HUES6 (cell line): ENCODE results near the gene PSMB2.
"Not testable (repeated sequence)": the region's sequence is repeated elsewhere in the genome, so short reads cannot be mapped to it uniquely, and the experiment has no call there.

ENCODE experiments used
- H3K27ac ChIP-seq: 2 replicates; pipeline ENCODE4 v1.7.0; 2013; ENCODE audit warnings: low read depth, mild to moderate bottlenecking, low read length, inconsistent platforms
- H3K27me3 ChIP-seq: 2 replicates; pipeline ENCODE4 v1.6.1; 2013; ENCODE audit warnings: low read length; ENCODE audit not compliant: control insufficient read depth, insufficient read depth
- H3K36me3 ChIP-seq: 2 replicates; pipeline ENCODE4 v1.6.1; 2013; ENCODE audit warnings: low read length; ENCODE audit not compliant: control insufficient read depth, insufficient read depth
- H3K4me1 ChIP-seq: 2 replicates; pipeline ENCODE4 v1.6.1; 2013; ENCODE audit warnings: low read length; ENCODE audit not compliant: control insufficient read depth, insufficient read depth
- H3K4me3 ChIP-seq: 2 replicates; pipeline ENCODE4 v1.5.1; 2013; ENCODE audit warnings: low read depth, low read length
- H3K9ac ChIP-seq: one replicate; pipeline ENCODE4 v1.6.1; 2013; ENCODE audit warnings: mild to moderate bottlenecking, low read length
- H3K9me3 ChIP-seq: 2 replicates; pipeline ENCODE4 v1.6.1; 2013; ENCODE audit warnings: low read depth, low read length; ENCODE audit not compliant: control insufficient read depth, insufficient read depth

The PSMB2 gene

DNA sequence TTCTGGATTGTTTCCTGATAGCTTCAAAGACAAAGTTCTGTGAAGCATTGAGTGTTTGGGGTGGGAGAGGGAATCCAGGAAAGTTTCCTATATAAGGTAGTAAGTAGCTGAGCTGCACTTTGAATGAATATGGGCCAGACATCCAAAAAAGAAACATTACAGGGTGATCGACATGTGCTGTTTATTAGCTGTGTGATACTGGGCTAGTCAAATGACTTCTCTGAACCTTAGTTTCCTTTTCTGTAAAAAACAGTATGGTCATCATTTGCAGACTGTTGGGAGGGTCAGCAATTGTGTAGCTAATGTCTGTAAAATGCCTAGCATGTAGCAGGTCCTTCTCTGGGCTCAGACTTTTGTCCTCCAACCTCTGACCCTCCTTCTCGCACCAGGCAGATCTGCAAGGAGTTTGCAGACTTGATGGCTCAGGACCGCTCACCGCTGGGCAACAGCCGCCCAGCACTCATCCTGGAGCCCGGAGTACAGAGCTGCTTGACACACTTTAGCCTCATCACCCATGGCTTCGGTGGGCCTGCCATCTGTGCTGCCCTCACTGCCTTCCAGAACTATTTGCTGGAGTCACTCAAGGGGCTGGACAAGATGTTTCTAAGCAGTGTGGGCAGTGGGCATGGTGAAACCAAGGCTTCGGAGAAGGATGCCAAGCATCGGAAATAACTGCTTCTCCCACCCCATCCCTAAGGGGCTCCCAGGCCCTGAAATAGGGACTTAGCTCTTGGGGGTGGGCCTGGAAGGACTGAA is 47.1 kb downstream of the PSMB2 start:
- peaks cover 11% of the 10 kb centered on the region for H3K36me3 ChIP-seq
- no peak overlapping the region for H3K27ac ChIP-seq
- no peak overlapping the region for H3K4me3 ChIP-seq
- H3K9me3 ChIP-seq: no peaks in the 10 kb centered on the region
- no peaks in the 10 kb centered on the region; the same call in 1 of the 2 replicates for H3K4me1 ChIP-seq
- H3K9ac ChIP-seq: no peak overlapping the region
- H3K27me3 ChIP-seq: no peaks in the 10 kb centered on the region

DNA sequence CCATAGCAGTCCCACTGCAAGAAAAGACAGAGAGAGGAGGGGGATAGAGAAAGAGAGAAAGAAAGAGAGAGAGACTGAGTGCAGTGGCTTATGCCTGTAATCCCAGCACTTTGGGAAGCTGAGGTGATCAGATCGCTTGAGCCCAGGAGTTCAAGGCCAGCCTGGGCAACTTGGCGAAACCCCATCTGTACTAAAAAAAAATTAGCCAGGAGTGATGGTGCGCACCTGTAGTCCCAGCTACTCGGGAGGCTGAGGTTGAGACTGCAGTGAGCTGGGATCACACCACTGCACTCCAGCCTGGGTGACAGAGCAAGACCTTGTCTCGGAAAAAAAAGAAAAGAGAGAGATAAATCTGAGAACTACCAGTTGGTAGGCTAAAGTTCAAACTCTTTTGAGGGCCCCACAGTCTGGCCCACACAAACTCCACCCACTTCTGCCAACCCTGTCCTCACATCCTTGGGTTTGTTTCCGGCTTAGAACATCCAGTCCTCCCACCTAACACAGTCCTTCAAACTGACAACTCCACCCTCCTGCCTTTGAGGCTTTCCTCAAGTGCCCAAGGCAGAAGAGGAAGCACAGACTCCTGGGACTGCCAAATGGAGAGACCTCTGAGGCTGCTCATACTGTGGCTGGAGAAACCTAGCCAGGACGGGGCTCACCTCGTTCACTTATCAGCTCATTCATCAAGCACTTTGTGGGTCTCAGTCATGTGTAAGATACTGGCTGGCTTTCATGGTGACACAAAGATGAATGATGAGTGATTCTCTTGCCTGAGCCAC is 48.1 kb downstream of the PSMB2 start:
- Histone ChIP-seq H3K27ac (no peak overlapping the region), H3K4me1 (peaks cover 1% of the 10 kb centered on the region; the same call in 1 of the 2 replicates), H3K9ac (no peak overlapping the region), H3K36me3 (peaks cover 11% of the 10 kb centered on the region), H3K27me3 (no peaks in the 10 kb centered on the region), H3K9me3 (no peaks in the 10 kb centered on the region), H3K4me3 (no peak overlapping the region)

DNA sequence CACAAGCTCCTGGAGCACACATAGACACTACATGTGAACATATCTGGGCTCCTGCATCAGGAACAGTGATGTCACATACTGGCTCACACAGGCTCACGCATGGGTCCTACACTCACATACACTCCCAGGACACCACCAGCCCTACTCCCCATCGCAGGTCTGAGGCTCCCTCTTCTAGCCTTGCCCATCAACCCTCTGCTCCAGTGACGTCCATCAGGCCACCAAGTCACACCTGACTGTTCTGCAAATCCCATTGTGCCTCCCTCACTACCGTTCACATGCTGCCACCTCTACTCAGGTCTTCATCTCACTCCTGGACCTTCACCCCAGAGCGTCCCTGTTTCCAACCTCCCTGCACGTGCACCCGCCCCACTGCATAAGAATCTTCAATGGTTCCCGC is 50.1 kb downstream of the PSMB2 start:
- Histone ChIP-seq H3K27ac (no peak overlapping the region), H3K36me3 (peaks cover 11% of the 10 kb centered on the region), H3K4me1 (peaks cover 6% of the 10 kb centered on the region; the same call in 1 of the 2 replicates), H3K27me3 (no peaks in the 10 kb centered on the region), H3K4me3 (no peak overlapping the region), H3K9ac (no peak overlapping the region), H3K9me3 (no peaks in the 10 kb centered on the region)

DNA sequence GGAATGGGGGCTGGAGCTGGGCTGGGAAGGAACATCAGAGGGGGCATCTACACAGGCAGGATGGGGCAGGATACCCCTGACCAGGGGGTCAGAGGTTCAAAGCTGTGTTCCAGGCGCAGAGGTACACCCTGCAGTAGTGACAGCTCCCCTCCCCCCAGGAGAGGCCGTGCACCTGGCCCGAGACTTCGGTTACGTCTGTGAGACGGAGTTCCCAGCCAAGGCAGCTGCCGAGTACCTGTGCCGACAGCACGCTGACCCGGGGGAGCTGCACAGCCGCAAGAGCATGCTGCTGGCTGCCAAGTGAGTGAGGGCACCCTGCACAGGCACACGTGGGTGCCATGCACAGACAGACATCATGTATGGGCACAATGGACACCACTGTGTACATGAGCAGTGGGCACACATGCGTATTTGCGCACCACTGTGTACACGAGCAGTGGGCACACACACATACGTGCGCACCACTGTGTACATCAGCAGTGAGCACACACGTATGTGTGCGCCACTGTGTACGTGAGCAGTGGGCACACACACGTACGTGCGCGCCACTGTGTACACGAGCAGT is 50.8 kb downstream of the PSMB2 start:
- H3K4me1 ChIP-seq: peaks cover 6% of the 10 kb centered on the region; the same call in 1 of the 2 replicates
- H3K9me3 ChIP-seq: no peaks in the 10 kb centered on the region
- H3K27me3 ChIP-seq: no peaks in the 10 kb centered on the region
- H3K4me3 ChIP-seq: no peak overlapping the region
- H3K36me3 ChIP-seq: peaks cover 8% of the 10 kb centered on the region
- no peak overlapping the region for H3K27ac ChIP-seq
- no peak overlapping the region for H3K9ac ChIP-seq

DNA sequence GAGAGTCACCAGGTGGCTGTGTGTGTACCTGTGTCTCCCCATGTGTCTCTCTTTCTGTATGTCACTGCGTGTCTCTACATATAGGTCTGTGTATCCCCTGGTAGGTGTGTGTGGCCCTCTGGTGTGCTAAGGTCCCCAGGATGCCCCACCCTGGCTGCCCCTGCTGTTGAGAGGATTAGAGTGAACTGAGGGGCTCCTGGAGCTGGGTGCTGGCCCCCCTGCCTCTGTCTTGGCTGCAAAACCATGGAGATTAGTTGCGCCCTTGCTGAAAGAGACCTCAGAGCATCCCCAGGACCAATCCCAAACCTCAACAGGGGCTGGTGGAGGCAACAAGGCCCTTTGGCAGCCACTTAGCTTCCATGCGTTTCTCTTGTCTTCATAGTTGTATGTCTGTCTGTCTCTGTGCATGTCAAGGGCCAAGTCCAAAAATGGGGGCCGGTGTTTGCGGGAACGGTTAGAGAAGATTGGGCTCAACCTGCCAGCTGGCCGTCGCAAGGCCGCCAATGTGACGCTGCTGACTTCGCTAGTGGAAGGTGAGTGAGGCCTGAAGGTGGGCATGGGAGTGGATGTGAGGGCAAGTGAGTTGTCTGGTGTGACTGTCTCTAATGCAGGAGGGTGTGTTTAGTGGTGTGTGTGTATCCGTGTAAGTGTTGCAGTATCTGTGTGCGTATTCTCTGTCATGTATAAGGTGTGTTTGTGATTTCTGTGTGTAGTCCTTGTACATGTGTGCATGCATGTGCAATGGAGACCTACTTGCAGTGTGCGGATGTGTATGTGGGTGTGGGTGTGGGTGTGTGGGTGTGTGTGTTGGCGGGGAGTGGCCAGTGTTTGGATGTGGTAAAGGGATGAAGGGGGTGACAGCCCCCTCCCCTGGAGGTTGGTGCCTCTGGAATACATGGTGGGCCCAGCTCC is 51.6 kb downstream of the PSMB2 start:
- H3K27ac ChIP-seq: no peak overlapping the region
- peaks cover 6% of the 10 kb centered on the region; the same call in 1 of the 2 replicates for H3K4me1 ChIP-seq
- peaks cover 6% of the 10 kb centered on the region; the same call in 1 of the 2 replicates for H3K36me3 ChIP-seq
- H3K9me3 ChIP-seq: no peaks in the 10 kb centered on the region
- no peak overlapping the region for H3K4me3 ChIP-seq
- no peak overlapping the region for H3K9ac ChIP-seq
- H3K27me3 ChIP-seq: no peaks in the 10 kb centered on the region

DNA sequence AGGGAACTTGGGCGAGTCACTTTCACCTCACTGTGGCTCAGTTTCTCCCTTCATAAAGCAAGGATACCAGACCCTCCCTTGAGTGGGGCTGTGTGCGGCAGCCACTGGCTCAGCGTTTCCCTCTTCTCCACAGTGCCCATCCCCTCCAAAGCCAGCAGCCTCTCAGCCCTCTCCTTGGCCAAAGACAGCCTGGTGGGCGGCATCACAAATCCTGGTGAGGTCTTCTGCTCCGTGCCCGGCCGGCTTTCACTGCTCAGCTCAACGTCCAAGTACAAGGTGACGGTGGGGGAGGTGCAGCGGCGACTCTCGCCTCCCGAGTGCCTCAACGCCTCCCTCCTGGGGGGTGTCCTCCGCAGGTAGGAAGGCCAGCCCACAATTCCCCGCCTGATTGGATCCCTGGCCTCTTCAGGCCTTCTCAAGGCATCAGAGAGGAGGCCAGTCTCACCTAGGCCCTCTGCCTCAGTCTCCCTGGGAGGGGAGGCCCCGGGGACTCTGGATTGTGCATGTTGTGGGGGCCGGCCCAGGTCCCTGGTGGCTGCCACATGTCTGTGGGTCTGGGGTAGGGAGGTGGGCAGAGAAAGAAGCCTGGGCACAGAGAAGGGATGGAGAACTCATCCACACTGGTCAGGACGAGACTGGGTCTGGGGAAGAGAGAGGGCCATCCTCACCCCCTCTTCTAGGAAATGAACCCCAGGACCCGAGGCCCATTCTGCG is 53.0 kb downstream of the PSMB2 start:
- no peak overlapping the region for H3K27ac ChIP-seq
- peaks cover 6% of the 10 kb centered on the region; the same call in 1 of the 2 replicates for H3K4me1 ChIP-seq
- H3K9ac ChIP-seq: no peak overlapping the region
- no peaks in the 10 kb centered on the region for H3K9me3 ChIP-seq
- H3K27me3 ChIP-seq: no peaks in the 10 kb centered on the region
- H3K4me3 ChIP-seq: no peak overlapping the region
- H3K36me3 ChIP-seq: peaks cover 6% of the 10 kb centered on the region; the same call in 1 of the 2 replicates

DNA sequence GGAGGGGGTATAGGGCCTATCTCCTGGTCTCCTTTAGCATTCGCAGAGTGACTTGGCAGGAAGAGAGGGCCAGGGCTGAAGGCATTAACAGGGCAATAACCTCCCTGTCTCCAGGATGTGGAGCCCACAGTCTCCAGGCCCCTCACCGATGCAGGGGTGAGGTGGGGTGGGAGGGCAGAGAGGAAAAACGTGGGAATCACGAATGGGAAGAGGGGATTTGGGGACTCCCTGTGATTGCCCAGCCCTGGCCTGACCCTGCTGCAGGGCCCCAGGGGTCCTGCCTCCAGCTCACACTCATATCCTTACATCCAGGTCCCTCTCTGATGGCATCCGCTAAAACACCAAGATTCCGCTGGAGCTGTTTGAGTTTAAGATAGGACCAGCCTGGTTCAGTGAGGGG is 53.6 kb downstream of the PSMB2 start:
- Histone ChIP-seq H3K36me3 (peaks cover 6% of the 10 kb centered on the region; the same call in 1 of the 2 replicates), H3K9me3 (no peaks in the 10 kb centered on the region), H3K4me3 (no peak overlapping the region), H3K27ac (no peak overlapping the region), H3K9ac (no peak overlapping the region), H3K4me1 (peaks cover 6% of the 10 kb centered on the region; the same call in 1 of the 2 replicates), H3K27me3 (no peaks in the 10 kb centered on the region)

DNA sequence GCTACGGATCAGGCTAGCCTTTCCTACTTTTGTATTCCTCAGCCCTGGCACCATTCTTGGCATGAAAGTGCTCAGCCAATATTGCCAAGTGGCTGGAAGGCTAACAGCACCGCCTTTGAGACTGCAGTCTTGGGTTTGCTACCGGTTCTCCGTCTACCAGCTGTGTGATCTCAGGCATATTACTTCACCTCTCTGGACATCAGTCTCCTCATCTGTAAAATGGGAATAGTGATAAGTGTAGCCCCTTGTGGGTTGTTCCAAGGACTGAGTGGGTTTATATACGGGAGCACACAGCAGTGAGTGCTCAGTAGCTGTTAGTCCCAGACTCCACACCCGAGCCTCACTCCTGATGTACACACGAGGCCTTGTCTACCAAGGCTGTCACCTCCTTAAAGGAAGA is 54.5 kb downstream of the PSMB2 start:
- Histone ChIP-seq H3K9ac (no peak overlapping the region), H3K9me3 (no peaks in the 10 kb centered on the region), H3K4me1 (peaks cover 6% of the 10 kb centered on the region; the same call in 1 of the 2 replicates), H3K27ac (no peak overlapping the region), H3K27me3 (no peaks in the 10 kb centered on the region), H3K4me3 (no peak overlapping the region), H3K36me3 (peaks cover 6% of the 10 kb centered on the region; the same call in 1 of the 2 replicates)

DNA sequence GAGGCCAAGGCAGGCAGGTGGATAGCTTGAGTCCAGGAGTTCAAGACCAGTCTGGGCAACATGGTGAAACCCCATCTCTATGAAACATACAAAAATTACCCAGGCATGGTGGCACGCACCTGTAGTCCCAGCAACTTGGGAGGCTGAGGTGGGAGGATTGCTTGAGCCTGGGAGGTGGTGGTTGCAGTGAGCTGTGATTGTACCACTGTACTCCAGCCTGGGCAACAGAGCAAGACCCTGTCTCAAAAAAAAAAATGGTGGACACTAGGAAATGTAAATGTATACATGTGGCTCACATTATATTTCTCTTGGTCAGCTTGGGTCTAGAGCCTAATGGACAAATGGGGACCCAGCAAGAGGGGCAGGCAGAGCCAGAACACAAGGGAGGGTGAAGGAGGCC is 55.5 kb downstream of the PSMB2 start:
- H3K36me3 ChIP-seq, H3K4me1 ChIP-seq, H3K9me3 ChIP-seq, H3K27ac ChIP-seq, H3K4me3 ChIP-seq, H3K9ac ChIP-seq, H3K27me3 ChIP-seq: not testable (repeated sequence)

DNA sequence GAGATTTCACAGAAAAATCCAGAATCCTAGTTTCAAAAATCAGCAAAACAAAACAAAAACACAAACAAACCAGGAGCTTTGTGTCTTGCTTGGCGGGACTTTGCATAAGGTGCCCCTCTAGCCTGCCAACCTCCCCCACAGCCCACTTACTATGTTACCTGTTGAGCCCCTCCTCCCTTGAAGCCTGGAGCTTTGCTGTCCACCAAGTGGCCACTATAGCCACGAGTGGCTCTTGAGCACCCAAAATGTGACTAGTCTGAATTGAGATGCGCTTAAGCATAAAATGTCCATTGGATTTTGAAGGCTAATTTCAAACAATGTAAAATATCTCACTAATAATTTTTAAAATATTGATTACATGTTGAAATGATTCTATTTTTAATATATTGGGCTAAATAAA is 56.0 kb downstream of the PSMB2 start:
- H3K4me3 ChIP-seq: no peak overlapping the region
- H3K27me3 ChIP-seq: no peaks in the 10 kb centered on the region
- peaks cover 6% of the 10 kb centered on the region; the same call in 1 of the 2 replicates for H3K4me1 ChIP-seq
- no peak overlapping the region for H3K9ac ChIP-seq
- no peaks in the 10 kb centered on the region for H3K36me3 ChIP-seq
- no peak overlapping the region for H3K27ac ChIP-seq
- no peaks in the 10 kb centered on the region for H3K9me3 ChIP-seq
